BJ (cell line): ENCODE data around the gene SMYD2. TPM values are rescaled to one million over a fixed set of nuclear protein-coding genes. Genes with fewer than 3 reads are reported as not detected.

Source experiments
- CTCF ChIA-PET: fragments of 350-600 bp; formaldehyde crosslinking; extraction: SDS; loops from one replicate; lab custom pipeline; 2021; ENCODE audit warnings: antibody characterized with exemption, inconsistent platforms; lab: Yijun Ruan, JAX
- POLR2A ChIA-PET: fragments of 300-600 bp; sonication (Branson Sonifier 250); formaldehyde crosslinking; extraction: SDS; loops from one replicate; lab custom pipeline; 2021; ENCODE audit warnings: antibody characterized with exemption; lab: Charles Lee
- DNase-seq: peaks from one replicate; pipeline ENCODE4 v3.0.0-alpha.2; 2011; ENCODE audit warnings: low read depth
- H3K27me3 ChIP-seq: 2 replicates; pipeline ENCODE4 v1.6.0; 2011; ENCODE audit warnings: low read length; ENCODE audit not compliant: control insufficient read depth, insufficient read depth
- H3K36me3 ChIP-seq: 2 replicates; pipeline ENCODE4 v1.5.1; 2011; ENCODE audit warnings: low read length; ENCODE audit not compliant: control insufficient read depth, insufficient read depth
- H3K4me3 ChIP-seq: 2 replicates; pipeline ENCODE4 v1.5.1; 2011; ENCODE audit warnings: low read depth, mild to moderate bottlenecking, control low read depth, low read length
- CTCF ChIP-seq: IDR thresholded peaks from 2 replicates; pipeline ENCODE4 v1.5.1; 2011; ENCODE audit warnings: low read depth, mild to moderate bottlenecking, control low read depth, inconsistent platforms, low read length, moderate library complexity; ENCODE audit not compliant: insufficient read depth
- polyA plus RNA-seq: library from polyadenylated mRNA; depleted of rRNA; stranded (reverse); fragments of >200 nt; gene quantifications from 2 replicates; pipeline ENCODE4 v1.2.3, GENCODE V29; 2011

Gene SMYD2
- polyA plus RNA-seq, 1 experiment = 41.5 TPM

- TF ChIP-seq CTCF = no peak
- no peaks in the 10 kb centered on the region; the same call in 1 of the 2 replicates for H3K27me3 ChIP-seq
- no peaks in the 10 kb centered on the region for H3K36me3 ChIP-seq
- ChIA-PET CTCF (interaction anchor here (0.9 to 3.5 kb wide), 4 partner anchors 30 to 88 kb away, joined by 3 to 11 read pairs (median 4); no protein-coding TSS in a partner anchor), POLR2A (no interaction called here)
- no peak overlapping the region for H3K4me3 ChIP-seq
- no peak for DNase-seq
Measured at GRCh38 chr1:214244252-214244651, 36.7 kb upstream of the SMYD2 start.

- no peak for DNase-seq
- Histone ChIP-seq H3K36me3 (no peaks in the 10 kb centered on the region), H3K4me3 (no peak overlapping the region), H3K27me3 (no peaks in the 10 kb centered on the region; the same call in 1 of the 2 replicates)
- ChIA-PET POLR2A (no interaction called here), CTCF (interaction anchor here (0.9 to 3.5 kb wide), 4 partner anchors 30 to 87 kb away, joined by 3 to 11 read pairs (median 4); no protein-coding TSS in a partner anchor)
- no peak for TF ChIP-seq CTCF
Measured at GRCh38 chr1:214244841-214245240, 36.1 kb upstream of the SMYD2 start.

- CTCF ChIA-PET = interaction anchor here (1.0 kb wide), 1 partner anchor 13 kb away, joined by 3 read pairs; no protein-coding TSS in a partner anchor
- Histone ChIP-seq H3K27me3 (no peaks in the 10 kb centered on the region; the same call in 1 of the 2 replicates), H3K36me3 (no peaks in the 10 kb centered on the region), H3K4me3 (no peak overlapping the region)
- POLR2A ChIA-PET = no interaction called here
- TF ChIP-seq CTCF = no peak
- no peak for DNase-seq
Measured at GRCh38 chr1:214247501-214248041, 33.4 kb upstream of the SMYD2 start.

- Histone ChIP-seq H3K27me3 (no peaks in the 10 kb centered on the region; the same call in 1 of the 2 replicates), H3K4me3 (no peak overlapping the region), H3K36me3 (no peaks in the 10 kb centered on the region)
- no peak for DNase-seq
- CTCF ChIA-PET = interaction anchor here (2.5 kb wide), 1 partner anchor 13 kb away, joined by 11 read pairs; no protein-coding TSS in a partner anchor
- POLR2A ChIA-PET = interaction anchor here (0.6 kb wide), 1 partner anchor 43 kb away, joined by 3 read pairs; no protein-coding TSS in a partner anchor
- TF ChIP-seq CTCF = no peak
Measured at GRCh38 chr1:214248311-214249085, 32.5 kb upstream of the SMYD2 start.

GRCh38 chr1:214249651-214250050 lies 31.3 kb upstream of the SMYD2 start:
- CTCF ChIA-PET = interaction anchor here (2.5 kb wide), 1 partner anchor 12 kb away, joined by 11 read pairs; no protein-coding TSS in a partner anchor

More at GRCh38 chr1:214249651-214250050, 31.3 kb upstream of the SMYD2 start:
- POLR2A ChIA-PET = no interaction called here
- Histone ChIP-seq H3K4me3 (no peak overlapping the region), H3K36me3 (no peaks in the 10 kb centered on the region), H3K27me3 (no peaks in the 10 kb centered on the region; the same call in 1 of the 2 replicates)
- DNase-seq = no peak
- TF ChIP-seq CTCF = no peak
